ENCODE results near the gene PAK1.
A peak's percentile ranks its signal among the peaks of the same experiment; 100 is the strongest.
"Not testable (repeated sequence)": the region's sequence is repeated elsewhere in the genome, so short reads cannot be mapped to it uniquely, and the experiment has no call there.

Gene PAK1

GRCh38 chr11:77473801-77474683 lies at the start of gene PAK1:
Gene PAK1, minus strand, starts transcription at chr11:77474094. Its CDS starts 81,574 bp downstream, at chr11:77392520.
- DNase-seq (ENCODE audit: low spot score) = peak; percentile 53

GRCh38 chr11:77522215-77522614 lies 48.3 kb upstream of the PAK1 start:
- DNase-seq (ENCODE audit: low spot score) = no peak

GRCh38 chr11:77519847-77520246 lies 46.0 kb upstream of the PAK1 start:
- no peak for DNase-seq (ENCODE audit: low spot score)

- DNase-seq (ENCODE audit: low spot score) = no peak
These were observed 44.6 kb upstream of the PAK1 start for GRCh38 chr11:77518471-77518870.

- no peak for DNase-seq (ENCODE audit: low spot score)
These were observed 43.9 kb upstream of the PAK1 start for GRCh38 chr11:77517753-77518152.

GRCh38 chr11:77517226-77517625 lies 43.3 kb upstream of the PAK1 start:
- no peak for DNase-seq (ENCODE audit: low spot score)

GRCh38 chr11:77515483-77515882 lies 41.6 kb upstream of the PAK1 start:
- no peak for DNase-seq (ENCODE audit: low spot score)

GRCh38 chr11:77515063-77515462 lies 41.2 kb upstream of the PAK1 start:
- no peak for DNase-seq (ENCODE audit: low spot score)

- DNase-seq (ENCODE audit: low spot score) = no peak
These were observed 38.2 kb upstream of the PAK1 start for GRCh38 chr11:77512092-77512491.

GRCh38 chr11:77510851-77511250 lies 37.0 kb upstream of the PAK1 start:
- DNase-seq (ENCODE audit: low spot score) = no peak

- DNase-seq (ENCODE audit: low spot score) = no peak
These were observed 36.2 kb upstream of the PAK1 start for GRCh38 chr11:77510095-77510494.

GRCh38 chr11:77508019-77508418 lies 34.1 kb upstream of the PAK1 start:
- DNase-seq (ENCODE audit: low spot score) = no peak

GRCh38 chr11:77506857-77507256 lies 33.0 kb upstream of the PAK1 start:
- no peak for DNase-seq (ENCODE audit: low spot score)

- no peak for DNase-seq (ENCODE audit: low spot score)
These were observed 32.1 kb upstream of the PAK1 start for GRCh38 chr11:77505956-77506355.

GRCh38 chr11:77503006-77503405 lies 29.1 kb upstream of the PAK1 start:
- no peak for DNase-seq (ENCODE audit: low spot score)

GRCh38 chr11:77502346-77502905 lies 28.5 kb upstream of the PAK1 start:
- no peak for DNase-seq (ENCODE audit: low spot score)

- no peak for DNase-seq (ENCODE audit: low spot score)
These were observed 27.9 kb upstream of the PAK1 start for GRCh38 chr11:77501758-77502157.

GRCh38 chr11:77497368-77497767 lies 23.5 kb upstream of the PAK1 start:
- DNase-seq (ENCODE audit: low spot score) = no peak

- no peak for DNase-seq (ENCODE audit: low spot score)
These were observed 21.6 kb upstream of the PAK1 start for GRCh38 chr11:77495526-77495925.

- not testable (repeated sequence) for DNase-seq (ENCODE audit: low spot score)
These were observed 16.1 kb upstream of the PAK1 start for GRCh38 chr11:77490035-77490434.

GRCh38 chr11:77487790-77488189 lies 13.9 kb upstream of the PAK1 start:
- no peak for DNase-seq (ENCODE audit: low spot score)

GRCh38 chr11:77479746-77480352 lies 6.0 kb upstream of the PAK1 start:
- DNase-seq (ENCODE audit: low spot score) = no peak

- no peak for DNase-seq (ENCODE audit: low spot score)
These were observed 1.3 kb upstream of the PAK1 start for GRCh38 chr11:77475206-77475605.
